ENCODE data around the gene KRTAP1-4.
"Not testable (repeated sequence)": the region's sequence is repeated elsewhere in the genome, so short reads cannot be mapped to it uniquely, and the experiment has no call there.

The KRTAP1-4 gene

GRCh38 chr17:41058741-41059140 is 28.7 kb upstream of the KRTAP1-4 start:
- no peak for TF ChIP-seq POLR2A (IDR thresholded peaks at IDR 0.05; ENCODE audit: low read depth, low read length)
- no peak for DNase-seq (ENCODE audit: insufficient read length, low spot score)
- peak; percentile 45 for FAIRE-seq

GRCh38 chr17:41057547-41057946 is 27.6 kb upstream of the KRTAP1-4 start:
- no peak for DNase-seq (ENCODE audit: insufficient read length, low spot score)
- no peak for FAIRE-seq
- no peak for TF ChIP-seq POLR2A (IDR thresholded peaks at IDR 0.05; ENCODE audit: low read depth, low read length)

GRCh38 chr17:41055130-41055529 is 25.1 kb upstream of the KRTAP1-4 start, which contains the start of gene KRTAP2-2:
KRTAP2-2 (minus strand) TSS chr17:41055230; CDS start chr17:41055211, 19 bp downstream.
- not testable (repeated sequence) for DNase-seq (ENCODE audit: insufficient read length, low spot score); FAIRE-seq

GRCh38 chr17:41054556-41054955 is 24.6 kb upstream of the KRTAP1-4 start:
- DNase-seq (ENCODE audit: insufficient read length, low spot score); FAIRE-seq: not testable (repeated sequence)

GRCh38 chr17:41054025-41054424 is 24.0 kb upstream of the KRTAP1-4 start:
- DNase-seq (ENCODE audit: insufficient read length, low spot score) (no peak), FAIRE-seq (no peak)
- no peak for TF ChIP-seq POLR2A (IDR thresholded peaks at IDR 0.05; ENCODE audit: low read depth, low read length)

- DNase-seq (ENCODE audit: insufficient read length, low spot score) (no peak), FAIRE-seq (no peak)
- TF ChIP-seq POLR2A (IDR thresholded peaks at IDR 0.05; ENCODE audit: low read depth, low read length) = no peak
These were observed 22.6 kb upstream of the KRTAP1-4 start for GRCh38 chr17:41052566-41052965.

- DNase-seq (ENCODE audit: insufficient read length, low spot score) (peak; percentile 35), FAIRE-seq (peak; percentile 74)
- TF ChIP-seq POLR2A (IDR thresholded peaks at IDR 0.05; ENCODE audit: low read depth, low read length) = no peak
These were observed 19.1 kb upstream of the KRTAP1-4 start for GRCh38 chr17:41049110-41049509.

- peak; percentile 83 for FAIRE-seq
- DNase-seq (ENCODE audit: insufficient read length, low spot score) = peak; percentile 61
- TF ChIP-seq POLR2A (IDR thresholded peaks at IDR 0.05; ENCODE audit: low read depth, low read length) = no peak
These were observed 18.4 kb upstream of the KRTAP1-4 start for GRCh38 chr17:41048441-41048840.

GRCh38 chr17:41046735-41047465 is 16.9 kb upstream of the KRTAP1-4 start, which contains the start of gene KRTAP2-1:
KRTAP2-1 (minus strand) TSS chr17:41047316; CDS start chr17:41047267, 49 bp downstream.
- not testable (repeated sequence) for DNase-seq (ENCODE audit: insufficient read length, low spot score); FAIRE-seq

GRCh38 chr17:41042953-41043352 is 13.0 kb upstream of the KRTAP1-4 start:
- TF ChIP-seq POLR2A (IDR thresholded peaks at IDR 0.05; ENCODE audit: low read depth, low read length) = no peak
- no peak for DNase-seq (ENCODE audit: insufficient read length, low spot score)
- FAIRE-seq = no peak

- not testable (repeated sequence) for FAIRE-seq; DNase-seq (ENCODE audit: insufficient read length, low spot score)
These were observed 11.0 kb upstream of the KRTAP1-4 start, which contains the start of gene KRTAP1-1 for GRCh38 chr17:41040783-41041571. KRTAP1-1 (minus strand) TSS chr17:41041450; CDS start chr17:41041397, 53 bp downstream.

GRCh38 chr17:41037853-41038350 is 7.9 kb upstream of the KRTAP1-4 start:
- FAIRE-seq (no peak), DNase-seq (ENCODE audit: insufficient read length, low spot score) (no peak)
- no peak for TF ChIP-seq POLR2A (IDR thresholded peaks at IDR 0.05; ENCODE audit: low read depth, low read length)

GRCh38 chr17:41034346-41034935 is 4.4 kb upstream of the KRTAP1-4 start, which contains the start of gene KRTAP1-3:
KRTAP1-3 (minus strand) TSS chr17:41034874; CDS start chr17:41034821, 53 bp downstream.
- not testable (repeated sequence) for DNase-seq (ENCODE audit: insufficient read length, low spot score); FAIRE-seq
